RPMI7951 (cell line): ENCODE measurements around the gene PLCXD3. TPM values are rescaled to one million over a fixed set of nuclear protein-coding genes. Genes with fewer than 3 reads are reported as not detected.
A peak's percentile ranks its signal among the peaks of the same experiment; 100 is the strongest.
"Not testable (repeated sequence)": the region's sequence is repeated elsewhere in the genome, so short reads cannot be mapped to it uniquely, and the experiment has no call there.

Experiments
- DNase-seq: peaks from one replicate; pipeline ENCODE4 v3.0.0-alpha.2; 2012; ENCODE audit warnings: low read depth
- total RNA-seq: library from RNA; depleted of rRNA; stranded (reverse); fragments of >200 nt; shearing (Covaris generic); gene quantifications from 2 replicates; pipeline ENCODE4 v1.2.3, GENCODE V29; 2014

Gene PLCXD3
- total RNA-seq, 1 experiment from 2014 or later = 0.36 TPM

- no peak for DNase-seq
Observed at GRCh38 chr5:41356786-41357185, 153.6 kb downstream of the PLCXD3 start.

- DNase-seq = no peak
Observed at GRCh38 chr5:41349846-41350245, 160.6 kb downstream of the PLCXD3 start.

GRCh38 chr5:41347569-41347968 lies 162.8 kb downstream of the PLCXD3 start:
- DNase-seq = no peak

- DNase-seq = no peak
Observed at GRCh38 chr5:41346609-41347008, 163.8 kb downstream of the PLCXD3 start.

- no peak for DNase-seq
Observed at GRCh38 chr5:41345295-41345694, 165.1 kb downstream of the PLCXD3 start.

- DNase-seq = no peak
Observed at GRCh38 chr5:41339339-41339738, 171.1 kb downstream of the PLCXD3 start.

- DNase-seq = no peak
Observed at GRCh38 chr5:41338136-41338675, 172.2 kb downstream of the PLCXD3 start.

GRCh38 chr5:41337724-41338123 lies 172.7 kb downstream of the PLCXD3 start:
- DNase-seq = no peak

GRCh38 chr5:41337216-41337615 lies 173.2 kb downstream of the PLCXD3 start:
- no peak for DNase-seq

GRCh38 chr5:41336471-41336870 lies 173.9 kb downstream of the PLCXD3 start:
- no peak for DNase-seq

GRCh38 chr5:41335596-41336181 lies 174.7 kb downstream of the PLCXD3 start:
- no peak for DNase-seq

GRCh38 chr5:41334758-41335157 lies 175.6 kb downstream of the PLCXD3 start:
- peak; percentile 10 for DNase-seq

- DNase-seq = no peak
Observed at GRCh38 chr5:41334221-41334620, 176.2 kb downstream of the PLCXD3 start.

- no peak for DNase-seq
Observed at GRCh38 chr5:41325074-41325473, 185.3 kb downstream of the PLCXD3 start.

- DNase-seq = not testable (repeated sequence)
Observed at GRCh38 chr5:41322826-41323225, 187.6 kb downstream of the PLCXD3 start.

GRCh38 chr5:41312478-41313060 lies 197.8 kb downstream of the PLCXD3 start:
- no peak for DNase-seq

GRCh38 chr5:41312066-41312465 lies 198.3 kb downstream of the PLCXD3 start:
- no peak for DNase-seq

GRCh38 chr5:41309275-41309674 lies 201.1 kb downstream of the PLCXD3 start:
- DNase-seq = no peak

GRCh38 chr5:41306005-41306404 lies 204.4 kb downstream of the PLCXD3 start:
- DNase-seq = no peak

GRCh38 chr5:41305056-41305455 lies 205.3 kb downstream of the PLCXD3 start:
- DNase-seq = no peak

GRCh38 chr5:41296066-41296465 lies 214.3 kb downstream of the PLCXD3 start:
- no peak for DNase-seq

GRCh38 chr5:41291323-41291722 lies 219.1 kb downstream of the PLCXD3 start:
- no peak for DNase-seq

- DNase-seq = no peak
Observed at GRCh38 chr5:41290810-41291209, 219.6 kb downstream of the PLCXD3 start.
